CD4-positive, alpha-beta T cell treated with Interleukin-17A for 1 hour (primary cell): ENCODE measurements around the gene IL20.
"Not testable (repeated sequence)": the region's sequence is repeated elsewhere in the genome, so short reads cannot be mapped to it uniquely, and the experiment has no call there.

Experiments used
- DNase-seq: peaks from one replicate; pipeline ENCODE4 v3.0.0-alpha.2; 2020

IL20 gene

DNA sequence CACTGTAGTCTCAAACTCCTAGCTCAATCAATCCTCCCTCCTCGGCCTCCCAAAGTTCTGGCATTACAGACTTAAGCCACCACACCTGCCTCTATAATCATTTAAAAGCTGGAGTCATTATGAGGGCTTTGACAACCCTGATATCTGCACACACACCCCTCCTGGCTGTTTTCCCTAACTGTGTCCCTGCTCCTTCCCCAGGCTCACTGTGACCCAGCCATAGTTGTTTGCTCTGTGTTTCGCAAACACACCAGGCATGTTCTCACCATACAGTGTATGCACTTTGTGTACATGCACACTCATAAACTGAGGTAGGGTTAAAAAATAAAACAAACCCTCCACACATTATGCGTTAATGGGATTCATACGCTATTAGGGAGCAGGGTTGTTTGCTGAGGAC lies 21.8 kb upstream of the IL20 start:
- DNase-seq = no peak

DNA sequence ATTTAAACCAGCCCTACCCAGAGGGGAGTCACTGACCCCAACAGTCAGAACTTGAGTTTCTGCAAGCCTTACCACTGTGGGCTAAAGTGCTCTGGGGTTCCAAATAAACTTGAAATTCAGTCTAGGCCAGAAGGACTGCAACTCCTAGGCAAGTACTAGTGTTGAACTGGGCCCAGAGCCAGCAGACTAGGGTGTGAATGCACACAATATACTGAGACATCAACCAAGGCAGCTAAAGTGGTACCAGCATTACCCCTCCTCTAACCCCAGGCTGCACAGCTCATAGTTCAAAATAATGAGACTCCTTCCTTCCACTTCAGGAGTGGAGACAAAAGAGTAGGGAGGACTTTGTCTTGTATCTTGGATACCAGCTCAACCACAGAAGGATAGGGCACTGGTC lies 18.9 kb upstream of the IL20 start:
- DNase-seq = no peak

DNA sequence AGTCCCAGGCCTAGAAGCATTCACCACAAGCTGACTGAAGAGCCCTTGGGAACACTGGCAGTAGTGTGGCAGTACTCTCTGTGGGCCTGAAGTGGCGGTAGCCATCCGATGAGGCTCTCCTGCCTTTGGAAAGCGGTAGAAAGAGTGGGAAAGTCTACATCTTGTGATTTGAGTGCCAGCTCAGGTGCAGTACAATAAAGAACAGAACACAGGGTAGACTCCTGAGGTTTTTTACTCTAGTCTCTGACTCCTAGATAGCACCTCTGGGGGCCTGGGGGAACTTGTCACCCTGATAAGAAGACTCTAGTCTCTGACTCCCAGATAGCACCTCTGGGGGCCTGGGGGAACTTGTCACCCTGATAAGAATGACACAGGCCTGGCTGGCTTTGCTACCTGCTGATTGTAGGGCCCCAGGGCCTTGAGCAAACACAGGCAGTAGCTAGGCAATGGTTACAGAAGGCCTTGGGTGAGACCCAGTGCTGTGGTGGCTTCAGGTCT lies 18.0 kb upstream of the IL20 start:
- no peak for DNase-seq

DNA sequence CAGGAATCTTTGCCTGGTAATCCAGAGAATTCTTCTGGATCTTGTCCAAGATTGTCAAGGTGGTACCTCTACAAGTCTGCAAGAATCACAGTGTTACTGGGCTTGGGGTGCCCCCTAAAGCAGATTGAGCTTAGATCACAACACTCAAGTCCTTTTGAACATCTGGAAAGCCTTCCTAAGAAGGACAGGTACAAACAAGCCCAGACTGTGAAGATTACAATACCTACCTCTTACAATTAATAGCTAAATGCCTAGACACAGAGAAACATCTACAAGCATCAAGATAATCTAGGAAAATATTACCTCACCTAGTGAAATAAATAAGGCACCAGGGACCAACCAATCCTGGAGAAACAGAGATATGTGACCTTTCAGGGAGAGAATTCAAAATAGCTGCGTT lies 17.5 kb upstream of the IL20 start:
- DNase-seq = no peak

DNA sequence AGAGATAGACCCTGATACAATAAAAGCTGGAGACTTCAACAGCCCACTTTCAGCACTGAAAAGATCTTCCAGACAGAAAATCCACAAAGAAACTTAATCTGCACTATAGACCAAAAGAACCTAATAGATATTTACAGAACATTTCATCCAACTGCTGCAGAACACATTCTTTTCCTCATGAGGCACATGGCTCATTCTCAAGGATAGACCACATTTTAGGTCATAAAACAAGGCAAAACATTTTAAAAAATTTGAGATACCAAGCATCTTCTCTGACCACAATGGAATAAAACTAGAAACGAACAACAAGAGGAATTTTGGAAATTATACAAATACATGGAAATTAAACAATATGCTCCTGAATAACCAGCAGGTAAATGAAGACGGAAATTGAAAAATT lies 15.0 kb upstream of the IL20 start:
- DNase-seq = no peak

DNA sequence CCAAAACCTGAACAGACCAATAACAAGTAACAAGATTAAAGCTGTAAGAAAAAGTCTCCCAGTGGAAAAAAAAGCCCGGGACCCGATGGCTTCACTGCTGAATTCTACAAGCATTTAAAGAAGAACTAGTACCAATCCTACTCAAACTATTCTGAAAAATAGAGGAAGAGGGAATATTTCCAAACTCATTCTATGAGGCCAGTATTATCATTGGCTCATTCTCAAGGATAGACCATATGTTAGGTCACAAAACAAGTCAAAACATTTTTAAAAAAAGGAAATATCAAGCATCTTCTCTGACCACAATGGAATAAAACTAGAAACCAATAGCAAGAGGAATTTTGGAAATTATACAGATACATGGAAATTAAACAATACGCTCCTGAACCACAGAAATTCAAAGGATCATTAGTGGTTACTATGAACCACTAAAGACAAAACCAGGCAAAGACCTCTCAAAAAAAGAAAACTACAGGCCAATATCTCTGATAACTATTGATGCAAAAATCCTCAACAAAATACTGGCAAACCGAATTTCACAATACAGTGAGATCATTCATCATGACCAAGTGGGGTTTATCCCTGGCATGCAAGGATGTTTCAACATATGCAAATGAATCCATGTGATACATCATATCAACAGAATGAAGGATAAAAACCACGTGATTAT lies 13.9 kb upstream of the IL20 start:
- DNase-seq = no peak

DNA sequence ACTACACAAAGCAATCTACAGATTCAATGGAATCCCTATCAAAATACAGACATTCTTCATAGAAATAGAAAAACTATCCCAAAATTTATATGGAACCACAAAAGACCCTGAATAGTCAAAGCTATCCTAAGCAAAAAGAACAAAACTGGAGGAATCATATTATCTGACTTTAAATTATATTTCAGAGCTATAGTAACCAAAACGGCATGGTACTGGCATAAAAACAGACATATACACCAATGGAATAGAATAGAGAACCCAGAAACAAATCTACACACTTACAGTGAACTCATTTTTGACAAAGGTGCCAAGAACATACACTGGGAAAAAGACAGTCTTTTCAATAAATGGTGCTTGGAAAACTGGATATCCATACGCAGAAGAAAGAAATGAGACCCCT lies 12.8 kb upstream of the IL20 start:
- DNase-seq = not testable (repeated sequence)

DNA sequence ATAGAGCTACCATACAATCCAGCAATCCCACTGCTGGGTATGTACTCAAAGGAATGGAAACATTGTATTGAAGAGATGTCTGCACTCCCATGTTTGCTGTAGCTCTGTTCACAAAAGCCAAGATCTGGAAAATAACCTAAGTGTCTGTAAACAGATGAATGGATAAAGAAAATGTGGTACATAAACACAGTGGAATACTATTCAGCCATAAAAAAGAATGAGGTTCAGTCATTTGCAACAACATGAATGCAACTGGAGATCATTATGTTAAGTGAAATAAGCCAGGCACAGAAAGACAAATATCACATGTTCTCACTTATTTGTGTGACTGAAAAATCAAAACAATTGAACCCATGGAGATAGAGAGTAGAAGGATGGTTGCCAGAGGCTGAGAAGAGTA lies 11.7 kb upstream of the IL20 start:
- not testable (repeated sequence) for DNase-seq

DNA sequence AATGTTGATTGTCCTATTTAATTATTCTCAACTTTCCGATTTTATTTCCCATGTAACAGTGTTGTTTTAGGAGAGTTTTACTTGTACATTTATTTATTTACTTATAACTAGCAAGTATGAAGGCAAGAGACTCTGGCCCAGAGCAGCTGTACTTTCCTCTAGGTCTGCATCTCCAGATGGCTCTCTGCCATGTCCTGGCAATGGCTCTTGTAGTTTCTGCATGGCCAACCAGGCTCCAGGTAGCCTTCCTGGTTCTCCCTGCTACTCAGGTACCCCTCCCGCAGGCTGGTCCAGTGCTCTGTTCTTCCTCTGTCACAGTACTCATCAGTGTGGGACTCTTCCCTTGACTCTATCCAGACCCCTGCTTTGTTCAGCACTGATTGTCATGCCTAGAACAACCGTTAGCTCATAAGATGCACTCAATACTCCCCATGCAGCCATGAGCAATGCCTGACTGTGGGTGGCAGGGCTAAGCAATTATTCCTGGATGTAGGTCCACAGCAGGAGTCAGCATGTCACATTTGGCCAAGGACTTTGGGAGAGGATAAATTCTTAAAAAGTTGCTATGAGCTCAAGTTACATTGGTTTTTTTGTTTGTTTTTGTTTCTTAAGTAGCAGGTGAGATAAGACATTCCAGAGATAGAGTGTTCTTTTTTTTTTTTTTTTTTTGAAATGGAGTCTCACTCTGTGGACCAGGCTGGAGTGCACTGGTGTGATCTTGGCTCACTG lies 10.9 kb upstream of the IL20 start:
- DNase-seq = no peak

DNA sequence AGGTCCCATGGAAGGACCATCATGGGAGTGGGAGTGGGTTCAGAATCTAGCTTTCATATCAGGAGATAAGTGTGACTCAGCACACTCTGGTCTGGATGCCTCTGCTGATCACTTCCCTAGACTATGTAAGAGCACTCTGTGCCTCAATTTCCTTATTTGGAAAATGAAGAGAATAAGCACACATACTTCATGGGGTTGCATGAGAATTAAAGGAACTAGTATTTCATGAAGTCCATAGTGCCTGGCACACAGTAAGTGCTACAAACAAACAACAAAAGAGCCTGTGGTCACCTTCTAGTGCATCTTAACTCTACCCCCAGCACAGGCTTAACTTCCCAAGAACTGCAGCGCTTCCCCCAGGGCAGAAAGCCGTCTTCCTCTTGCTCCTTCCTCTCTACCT lies 9.6 kb upstream of the IL20 start:
- DNase-seq = no peak

DNA sequence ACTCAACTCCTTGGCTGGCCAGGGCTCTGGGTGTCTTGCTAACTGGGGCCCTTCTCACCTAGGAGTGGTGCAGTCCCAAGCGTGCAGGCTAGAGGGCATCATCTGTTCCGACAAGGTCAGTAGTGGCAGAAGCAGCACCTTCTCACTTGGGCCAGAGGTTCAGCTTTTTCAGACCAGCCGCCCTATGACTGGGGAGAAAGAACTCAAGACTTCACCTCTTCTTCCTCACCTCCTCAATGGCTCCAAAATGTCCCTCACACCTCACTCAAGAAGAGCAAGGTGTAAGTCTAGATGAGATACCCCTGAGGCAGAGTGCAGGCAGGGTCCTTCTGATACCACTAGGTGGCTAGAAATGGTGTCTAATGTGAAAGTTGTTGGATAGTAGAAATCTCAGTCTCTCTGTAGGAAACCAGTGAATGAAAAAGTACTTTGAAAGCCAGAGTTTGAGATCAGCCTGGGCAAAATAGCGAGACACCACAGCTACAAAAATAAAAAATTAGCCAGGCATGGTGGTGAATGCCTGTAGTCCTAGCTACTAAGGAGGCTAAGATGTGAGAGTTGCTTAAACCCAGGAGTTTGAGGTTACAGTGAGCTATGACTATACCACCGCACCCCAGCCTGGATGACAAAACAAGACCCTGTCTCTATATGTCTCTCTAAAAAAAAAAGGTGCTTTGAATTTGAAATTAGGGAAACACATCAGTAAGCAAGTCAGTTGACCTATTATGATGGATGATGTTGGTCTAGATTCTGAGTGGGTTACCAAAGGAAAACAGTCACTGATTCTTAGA lies 8.6 kb upstream of the IL20 start:
- DNase-seq = peak; percentile 30

DNA sequence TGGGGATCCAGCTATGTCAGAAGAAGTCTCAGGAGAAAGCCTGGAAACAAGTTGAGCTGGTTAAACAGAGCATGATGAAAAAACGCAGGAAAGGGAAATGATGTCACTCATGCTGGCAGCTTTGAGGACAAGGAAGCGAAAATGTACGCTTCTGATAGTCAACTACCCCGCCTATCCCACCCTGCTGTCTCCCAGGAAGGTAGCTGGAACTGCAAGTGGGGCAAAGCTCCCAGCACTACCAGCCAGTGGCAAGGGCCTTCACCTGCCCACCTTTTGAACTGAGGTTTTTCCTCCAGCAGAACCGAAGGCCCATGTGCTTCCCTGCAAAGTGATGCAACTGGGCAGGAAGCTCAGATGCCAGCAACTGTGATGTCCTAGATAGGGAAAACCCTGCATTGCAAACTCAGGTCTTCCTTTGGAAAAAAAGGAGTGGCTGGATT lies 6.3 kb upstream of the IL20 start:
- DNase-seq = peak; percentile 13

DNA sequence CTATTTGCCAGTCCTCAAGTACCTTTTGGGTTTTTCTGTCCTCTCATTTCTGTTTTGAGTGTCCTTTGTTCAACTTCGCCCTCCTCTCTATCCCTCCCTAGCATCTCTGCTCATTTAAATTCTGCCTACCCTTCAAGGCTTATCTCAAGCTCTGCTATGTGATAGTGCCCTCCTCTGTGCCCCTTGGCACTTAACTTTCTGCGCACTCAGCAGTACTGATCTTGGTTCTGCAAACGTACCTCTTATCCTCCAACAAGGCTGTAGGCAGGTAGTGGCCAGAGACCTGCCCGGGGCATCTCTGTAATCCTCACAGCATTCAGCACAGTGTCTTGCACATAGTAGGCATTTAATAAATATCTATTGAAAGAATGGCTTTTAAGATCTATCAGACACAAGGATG lies 5.3 kb upstream of the IL20 start:
- DNase-seq = no peak

DNA sequence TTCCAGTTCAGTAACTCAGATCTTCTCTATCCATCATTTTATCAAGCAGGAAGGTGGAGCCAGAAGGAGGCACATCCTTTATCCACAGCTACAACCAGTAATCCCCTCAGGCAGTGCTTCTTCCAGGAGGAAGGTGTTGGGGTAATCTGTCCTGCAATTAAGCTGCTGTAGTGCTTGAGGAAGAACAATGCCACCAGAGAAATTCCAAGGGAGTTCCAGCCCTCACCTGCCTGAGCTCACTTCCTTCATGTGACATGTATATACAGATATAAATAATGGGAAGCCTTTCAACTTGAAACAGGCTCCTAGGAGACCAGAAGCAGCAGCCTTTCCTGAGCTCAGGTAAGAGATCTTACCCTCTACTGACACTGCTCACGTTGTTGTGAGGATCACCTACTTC lies 2.2 kb upstream of the IL20 start:
- DNase-seq = no peak

DNA sequence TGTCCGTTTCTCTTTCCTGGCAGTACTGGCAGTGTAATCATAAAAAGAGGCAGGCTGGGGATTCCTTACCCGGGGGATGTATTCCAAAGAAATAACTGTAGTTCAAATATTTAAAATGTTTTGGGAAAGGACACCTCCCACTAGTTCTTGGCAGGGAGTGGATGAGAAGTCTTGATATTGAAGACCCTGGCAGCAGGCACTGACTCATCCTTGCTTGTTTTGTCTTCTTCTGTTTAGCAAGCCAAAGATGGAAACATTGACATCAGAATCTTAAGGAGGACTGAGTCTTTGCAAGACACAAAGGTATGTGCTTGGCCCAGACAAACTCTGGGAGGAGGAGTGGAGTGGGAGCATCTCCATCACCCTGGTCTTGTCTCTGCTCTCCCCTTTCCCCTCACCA lies 639 bp downstream of the IL20 start:
- DNase-seq = no peak

DNA sequence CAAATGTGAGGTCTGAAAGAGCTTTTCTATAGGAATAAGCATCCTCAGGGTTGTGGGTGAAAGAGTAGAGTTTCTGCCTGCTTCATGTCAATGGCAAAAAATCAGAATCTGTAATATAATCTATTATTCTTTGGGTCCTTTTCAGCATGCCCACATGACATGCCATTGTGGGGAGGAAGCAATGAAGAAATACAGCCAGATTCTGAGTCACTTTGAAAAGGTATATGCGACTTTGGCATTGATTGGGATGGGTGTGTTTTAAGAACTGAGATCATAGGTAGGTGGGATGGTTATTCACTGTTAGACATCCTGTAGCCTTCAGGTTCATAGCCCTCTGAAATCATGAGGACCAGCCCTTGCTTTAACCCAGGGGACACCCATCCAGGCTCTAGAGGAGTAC lies 1.8 kb downstream of the IL20 start:
- no peak for DNase-seq

DNA sequence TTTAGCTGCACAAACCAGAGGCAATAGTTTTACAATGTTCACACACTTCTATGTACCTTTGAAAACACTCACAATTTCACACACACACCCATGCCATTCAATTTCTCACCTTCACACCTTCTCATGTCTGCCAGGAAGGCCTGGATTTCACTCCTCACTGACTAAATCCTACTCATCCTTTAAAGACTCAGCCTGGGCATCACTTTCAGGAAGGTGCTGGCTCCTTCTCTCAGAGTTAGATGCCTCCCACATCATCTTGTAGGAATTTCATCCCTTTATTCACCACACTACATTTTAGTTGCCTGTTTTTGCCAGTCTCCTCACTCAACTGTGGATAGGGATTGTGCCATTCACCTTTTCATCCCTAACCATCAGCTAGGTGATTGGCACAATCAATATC lies 2.3 kb downstream of the IL20 start:
- no peak for DNase-seq

DNA sequence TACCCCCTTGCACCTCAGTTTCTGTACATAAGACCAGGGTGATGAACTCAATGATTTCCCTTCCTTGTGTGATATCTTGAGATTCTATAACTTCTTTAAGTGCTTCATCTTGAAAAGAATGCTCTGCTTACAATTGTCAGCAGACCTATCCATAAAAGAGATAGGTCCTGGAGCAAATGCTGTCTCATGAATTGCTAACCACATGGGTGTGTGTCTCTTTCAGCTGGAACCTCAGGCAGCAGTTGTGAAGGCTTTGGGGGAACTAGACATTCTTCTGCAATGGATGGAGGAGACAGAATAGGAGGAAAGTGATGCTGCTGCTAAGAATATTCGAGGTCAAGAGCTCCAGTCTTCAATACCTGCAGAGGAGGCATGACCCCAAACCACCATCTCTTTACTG lies 2.8 kb downstream of the IL20 start:
- no peak for DNase-seq

DNA sequence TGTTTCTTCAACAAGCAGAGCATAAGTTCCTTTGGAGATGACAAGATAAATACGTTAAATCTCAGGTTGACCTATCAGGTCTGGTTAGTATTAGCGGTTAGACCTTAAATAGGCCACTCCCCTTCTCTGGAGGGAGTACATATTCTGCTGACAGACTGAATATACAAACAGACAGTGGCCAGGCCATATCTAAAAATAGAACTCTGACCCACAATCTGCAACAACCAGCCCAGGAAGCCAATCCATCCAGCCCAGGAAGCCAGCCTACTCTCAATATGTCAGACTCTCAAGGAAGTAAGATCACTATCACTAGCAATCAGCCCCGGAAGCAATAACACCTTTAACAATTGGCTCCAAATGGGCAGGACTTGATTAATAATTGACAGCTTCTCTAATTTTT lies 6.7 kb downstream of the IL20 start:
- no peak for DNase-seq

DNA sequence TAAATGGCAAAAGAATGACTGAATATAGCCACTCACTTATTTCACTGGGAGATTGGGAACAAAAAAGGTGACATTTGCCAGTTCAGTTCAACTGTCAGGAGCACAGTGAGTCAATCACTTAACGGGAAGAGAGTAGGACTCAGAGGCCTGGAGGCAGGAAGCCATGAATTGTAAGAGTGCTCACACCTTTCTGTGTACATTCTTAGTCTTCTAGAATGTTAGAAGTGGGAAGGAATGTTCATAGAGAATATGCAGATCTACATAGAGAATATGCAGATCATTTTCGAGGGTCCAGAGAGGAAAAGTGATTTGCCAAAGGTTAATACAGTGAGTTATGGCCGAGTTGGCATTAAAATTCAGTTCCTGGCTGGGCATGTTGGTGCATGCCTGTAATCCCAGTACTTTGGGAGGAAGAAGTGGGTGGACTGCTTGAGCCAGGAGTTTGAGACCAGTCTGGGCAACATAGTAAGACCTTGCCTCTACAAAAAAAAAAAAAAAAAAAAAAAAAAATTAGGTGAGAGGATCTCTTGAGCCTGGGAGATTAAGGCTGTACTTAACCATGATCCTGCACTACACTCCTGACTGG lies 8.3 kb downstream of the IL20 start:
- DNase-seq = no peak

DNA sequence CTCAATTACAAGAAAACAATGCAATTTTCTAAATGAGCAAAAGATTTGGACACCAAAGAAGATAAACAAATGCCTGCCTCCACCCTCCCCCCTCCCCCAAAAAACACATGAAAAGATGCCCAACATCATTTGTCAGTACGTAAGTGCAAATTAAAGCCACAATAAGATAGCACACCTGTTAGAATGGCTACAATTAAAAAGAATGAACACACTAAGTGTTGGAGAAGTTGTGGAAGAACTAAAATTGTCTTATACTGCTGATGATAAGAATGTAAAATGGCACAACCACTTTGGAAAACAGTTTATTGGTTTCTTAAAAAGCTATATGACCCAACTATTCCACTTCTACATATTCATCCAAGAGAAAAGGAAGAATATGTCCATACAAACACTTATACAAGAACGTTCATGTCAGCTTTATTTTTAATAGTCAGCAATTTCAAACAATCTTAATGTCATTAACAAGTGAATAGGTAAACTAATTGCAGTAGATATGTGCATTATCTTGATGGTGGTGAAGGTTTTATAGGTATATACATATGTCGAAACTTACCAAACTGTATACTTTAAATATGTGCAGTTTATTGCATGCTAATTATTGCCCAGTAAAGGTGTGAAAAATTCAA lies 10.4 kb downstream of the IL20 start:
- DNase-seq = no peak

DNA sequence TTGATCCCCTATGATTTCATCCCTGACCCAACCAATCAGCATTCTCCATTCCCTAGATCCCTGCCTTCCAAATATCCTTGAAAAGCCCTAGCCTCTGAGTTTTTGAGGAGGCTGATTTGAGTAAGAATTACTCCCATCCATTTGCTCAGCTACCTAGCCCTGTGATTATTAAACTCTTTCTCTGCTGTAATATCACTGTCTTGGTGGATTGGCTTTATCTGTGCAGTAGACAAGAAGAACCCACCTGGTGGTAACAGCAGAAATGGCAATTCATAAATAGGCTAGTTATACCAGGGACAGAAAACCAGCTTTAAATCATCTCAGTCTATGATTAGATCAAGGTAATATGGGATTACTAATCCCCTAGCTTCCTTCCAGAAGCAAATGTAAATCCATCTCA lies 13.0 kb downstream of the IL20 start:
- no peak for DNase-seq

DNA sequence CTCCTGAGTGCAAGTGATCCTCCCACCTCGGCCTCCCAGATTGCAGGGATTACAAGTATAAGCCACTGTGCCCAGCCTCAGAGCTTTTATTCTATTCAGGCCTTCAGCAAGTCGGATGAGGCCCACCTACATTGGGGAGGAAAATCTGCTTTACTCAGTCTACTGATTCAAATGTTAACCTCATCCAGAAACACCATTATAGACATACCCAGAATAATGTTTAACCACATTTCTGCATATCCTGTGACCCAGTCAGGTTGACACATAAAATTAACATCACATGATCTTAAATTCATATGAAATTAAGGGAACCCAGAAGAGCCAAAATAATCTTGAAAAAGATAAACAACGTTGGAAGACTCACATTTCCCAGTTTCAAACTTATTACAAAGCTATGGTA lies 14.9 kb downstream of the IL20 start:
- no peak for DNase-seq
